GM12891 (cell line): ENCODE measurements around the gene WDR4.

Experiments
- POLR2A ChIP-seq: IDR thresholded peaks from 2 replicates; pipeline ENCODE4 v1.6.1; 2011; ENCODE audit warnings: low read depth, low read length, control low read depth
- POLR2AphosphoS5 ChIP-seq: IDR thresholded peaks from 2 replicates; pipeline ENCODE4 v1.6.1; 2011; ENCODE audit warnings: low read depth, low read length, control low read depth
- TAF1 ChIP-seq: IDR thresholded peaks from 2 replicates; pipeline ENCODE4 v1.6.1; 2011; ENCODE audit warnings: low read depth, low read length, control low read depth

- TF ChIP-seq POLR2A (no peak), TAF1 (no peak), POLR2AphosphoS5 (no peak)
Measured at GRCh38 chr21:42906233-42906632, 26.9 kb upstream of the WDR4 start.
